Calu3 (cell line): ENCODE measurements around the gene SLC26A3. TPM values are rescaled to one million over a fixed set of nuclear protein-coding genes. Genes with fewer than 3 reads are reported as not detected.

Source experiments
- BruUV-seq: library from RNA; stranded (reverse); fragments of 400-500 nt; replicated peaks from 2 replicates; lab custom pipeline; 2021; lab: Mats Ljungman, UMichigan
- CTCF ChIA-PET: fragments of 300-600 bp; sonication (Branson Sonifier 250); formaldehyde crosslinking; loops from one replicate; lab custom pipeline; 2022; ENCODE audit warnings: antibody characterized with exemption; lab: Charles Lee
- DNase-seq: peaks from one replicate; pipeline ENCODE4 v3.0.0; 2022
- H3K27ac Mint-ChIP-seq: one replicate; pipeline ENCODE4 v1.8.0; 2022; ENCODE audit warnings: mixed read lengths; ENCODE audit not compliant: unreplicated experiment
- H3K27me3 Mint-ChIP-seq: one replicate; pipeline ENCODE4 v1.8.0; 2022; ENCODE audit warnings: mixed read lengths; ENCODE audit not compliant: unreplicated experiment
- H3K36me3 Mint-ChIP-seq: one replicate; pipeline ENCODE4 v1.8.0; 2022; ENCODE audit warnings: mild to moderate bottlenecking, moderate library complexity, mixed read lengths; ENCODE audit not compliant: insufficient read depth, unreplicated experiment
- H3K4me1 Mint-ChIP-seq: one replicate; pipeline ENCODE4 v1.8.0; 2022; ENCODE audit warnings: mild to moderate bottlenecking, low read depth, mixed read lengths; ENCODE audit not compliant: unreplicated experiment
- H3K4me3 Mint-ChIP-seq: one replicate; pipeline ENCODE4 v1.8.0; 2022; ENCODE audit warnings: mild to moderate bottlenecking, low read depth, moderate library complexity, mixed read lengths; ENCODE audit not compliant: unreplicated experiment
- H3K9me3 Mint-ChIP-seq: one replicate; pipeline ENCODE4 v1.8.0; 2022; ENCODE audit warnings: low read depth, mixed read lengths; ENCODE audit not compliant: unreplicated experiment
- CTCF ChIP-seq: fragments of 200-600 bp; IDR thresholded peaks from one replicate; pipeline ENCODE4 v1.8.0; 2022; ENCODE audit warnings: antibody characterized with exemption; ENCODE audit not compliant: unreplicated experiment
- intact Hi-C: fragments of 100-400 bp; cut with micrococcal nuclease; formaldehyde crosslinking; loops from one replicate; pipeline ENCODE4 v1.10.0; 2022; ENCODE audit not compliant: unreplicated experiment
- total RNA-seq: library from RNA; stranded (reverse); gene quantifications from 2 replicates; pipeline ENCODE4 v1.2.3, GENCODE V29; 2022

Gene SLC26A3
- total RNA-seq, 1 experiment from 2014 or later = not detected

GRCh38 chr7:107834401-107834800 lies 31.4 kb upstream of the SLC26A3 start:
- Mint-ChIP-seq H3K9me3 (peaks cover 2% of the 10 kb centered on the region), H3K27me3 (peaks cover 65% of the 10 kb centered on the region)

GRCh38 chr7:107833684-107834106 lies 30.7 kb upstream of the SLC26A3 start:
- H3K4me1 Mint-ChIP-seq = no peaks in the 10 kb centered on the region
- no peak overlapping the region for H3K4me3 Mint-ChIP-seq

More at GRCh38 chr7:107834401-107834800, 31.4 kb upstream of the SLC26A3 start:
- intact Hi-C loops = no loop called here
- no peak overlapping the region for H3K27ac Mint-ChIP-seq
- CTCF ChIA-PET = no interaction called here
- BruUV-seq = no TSS peak
- H3K4me3 Mint-ChIP-seq = no peak overlapping the region
- H3K4me1 Mint-ChIP-seq = no peaks in the 10 kb centered on the region
- H3K36me3 Mint-ChIP-seq = no peaks in the 10 kb centered on the region
- TF ChIP-seq CTCF = no peak
- no peak for DNase-seq

GRCh38 chr7:107830420-107830819 lies 27.4 kb upstream of the SLC26A3 start:
- Mint-ChIP-seq H3K4me1 (no peaks in the 10 kb centered on the region), H3K4me3 (no peak overlapping the region), H3K27me3 (peaks cover 57% of the 10 kb centered on the region), H3K27ac (no peak overlapping the region), H3K36me3 (no peaks in the 10 kb centered on the region), H3K9me3 (peaks cover 2% of the 10 kb centered on the region)
- TF ChIP-seq CTCF = no peak
- DNase-seq = no peak
- CTCF ChIA-PET = no interaction called here
- intact Hi-C loops = no loop called here
- BruUV-seq = no TSS peak

More at GRCh38 chr7:107833684-107834106, 30.7 kb upstream of the SLC26A3 start:
- no peak for DNase-seq
- Mint-ChIP-seq H3K36me3 (no peaks in the 10 kb centered on the region), H3K9me3 (peaks cover 2% of the 10 kb centered on the region), H3K27me3 (peaks cover 62% of the 10 kb centered on the region), H3K27ac (no peak overlapping the region)
- TF ChIP-seq CTCF = no peak
- intact Hi-C loops = no loop called here
- CTCF ChIA-PET = no interaction called here
- BruUV-seq = no TSS peak

GRCh38 chr7:107828540-107828939 lies 25.5 kb upstream of the SLC26A3 start:
- intact Hi-C loops = no loop called here
- Mint-ChIP-seq H3K4me1 (no peaks in the 10 kb centered on the region), H3K36me3 (no peaks in the 10 kb centered on the region), H3K9me3 (peaks cover 2% of the 10 kb centered on the region), H3K4me3 (no peak overlapping the region), H3K27me3 (peaks cover 48% of the 10 kb centered on the region), H3K27ac (no peak overlapping the region)
- BruUV-seq = no TSS peak
- no peak for TF ChIP-seq CTCF
- no peak for DNase-seq
- CTCF ChIA-PET = no interaction called here
